Body of pancreas (tissue), 4 donors: Measurements from ENCODE around the gene USP31. TPM values are rescaled to one million over a fixed set of nuclear protein-coding genes. Genes with fewer than 3 reads are reported as not detected.

Experiments
- ATAC-seq: fragments of 150-250 bp; one replicate; pipeline ENCODE4 v1.9.1; 2016
- DNase-seq, 4 donors: peaks; one replicate each; pipeline ENCODE4 v3.0.0-alpha.2; 2019
- H3K27ac ChIP-seq, 4 donors: fragments of 200-600 bp; sonication (generic); 1 replicate in 3 of 4; 2 replicates in 1 of 4; pipeline versions ENCODE4 v1.5.1 to v1.6.1; 2016 to 2019; ENCODE audit warnings: mild to moderate bottlenecking in 1 of 4, mixed read lengths in 1 of 4, moderate library complexity in 1 of 4
- H3K27me3 ChIP-seq, 2 donors: fragments of 200-600 bp; sonication (generic); one replicate each; pipeline ENCODE4 v1.6.0; 2016; ENCODE audit warnings: mild to moderate bottlenecking in 1 of 2
- H3K36me3 ChIP-seq, 2 donors: fragments of 200-600 bp; sonication (generic); replicated peaks in 1 of 2; 2 replicates each; pipeline ENCODE4 v1.5.1; 2016; ENCODE audit warnings: low read depth in 2 of 2; ENCODE audit not compliant: insufficient read depth in 1 of 2
- H3K4me1 ChIP-seq: fragments of 200-600 bp; sonication (generic); one replicate; pipeline ENCODE4 v1.6.0; 2016
- H3K4me3 ChIP-seq, 2 donors: fragments of 200-600 bp; sonication (generic); 1 replicate in 1 of 2; 2 replicates in 1 of 2; pipeline ENCODE4 v1.5.1; 2016 to 2019
- H3K9me3 ChIP-seq, 3 donors: fragments of 200-600 bp; sonication (generic); 1 replicate in 2 of 3; 2 replicates in 1 of 3; pipeline ENCODE4 v1.5.1; 2016
- POLR2A ChIP-seq, 3 donors: fragments of 450-650 bp; IDR thresholded peaks; one replicate each; pipeline ENCODE4 v1.6.1; 2016; ENCODE audit warnings: antibody characterized with exemption in 3 of 3, mild to moderate bottlenecking in 2 of 3
- WGBS, 2 donors: methylation state at CpG; one replicate each; pipeline ENCODE4 v1.1.5; 2017; 5-methylcytosine and 5-hydroxymethylcytosine counted together
- intact Hi-C: fragments of 100-400 bp; cut with DNase I; formaldehyde crosslinking; loops from one replicate; pipeline ENCODE4 v1.15.1; 2023
- total RNA-seq, 2 donors: library from RNA; depleted of rRNA; stranded (reverse); fragments of >200 nt; gene quantifications; one replicate each; pipeline ENCODE4 v1.1.0, GENCODE V29; 2016
- TF ChIP-seq, protein P1 (sequence below), 7 experiments: fragments of 450-650 bp in 4 of 7; fragments of 200-600 bp in 3 of 7; sonication (generic) in 3 of 7; IDR thresholded peaks; one replicate each; pipeline ENCODE4 v1.5.1; 2016 to 2019; ENCODE audit warnings: antibody characterized with exemption in 7 of 7

The USP31 gene, protein sequence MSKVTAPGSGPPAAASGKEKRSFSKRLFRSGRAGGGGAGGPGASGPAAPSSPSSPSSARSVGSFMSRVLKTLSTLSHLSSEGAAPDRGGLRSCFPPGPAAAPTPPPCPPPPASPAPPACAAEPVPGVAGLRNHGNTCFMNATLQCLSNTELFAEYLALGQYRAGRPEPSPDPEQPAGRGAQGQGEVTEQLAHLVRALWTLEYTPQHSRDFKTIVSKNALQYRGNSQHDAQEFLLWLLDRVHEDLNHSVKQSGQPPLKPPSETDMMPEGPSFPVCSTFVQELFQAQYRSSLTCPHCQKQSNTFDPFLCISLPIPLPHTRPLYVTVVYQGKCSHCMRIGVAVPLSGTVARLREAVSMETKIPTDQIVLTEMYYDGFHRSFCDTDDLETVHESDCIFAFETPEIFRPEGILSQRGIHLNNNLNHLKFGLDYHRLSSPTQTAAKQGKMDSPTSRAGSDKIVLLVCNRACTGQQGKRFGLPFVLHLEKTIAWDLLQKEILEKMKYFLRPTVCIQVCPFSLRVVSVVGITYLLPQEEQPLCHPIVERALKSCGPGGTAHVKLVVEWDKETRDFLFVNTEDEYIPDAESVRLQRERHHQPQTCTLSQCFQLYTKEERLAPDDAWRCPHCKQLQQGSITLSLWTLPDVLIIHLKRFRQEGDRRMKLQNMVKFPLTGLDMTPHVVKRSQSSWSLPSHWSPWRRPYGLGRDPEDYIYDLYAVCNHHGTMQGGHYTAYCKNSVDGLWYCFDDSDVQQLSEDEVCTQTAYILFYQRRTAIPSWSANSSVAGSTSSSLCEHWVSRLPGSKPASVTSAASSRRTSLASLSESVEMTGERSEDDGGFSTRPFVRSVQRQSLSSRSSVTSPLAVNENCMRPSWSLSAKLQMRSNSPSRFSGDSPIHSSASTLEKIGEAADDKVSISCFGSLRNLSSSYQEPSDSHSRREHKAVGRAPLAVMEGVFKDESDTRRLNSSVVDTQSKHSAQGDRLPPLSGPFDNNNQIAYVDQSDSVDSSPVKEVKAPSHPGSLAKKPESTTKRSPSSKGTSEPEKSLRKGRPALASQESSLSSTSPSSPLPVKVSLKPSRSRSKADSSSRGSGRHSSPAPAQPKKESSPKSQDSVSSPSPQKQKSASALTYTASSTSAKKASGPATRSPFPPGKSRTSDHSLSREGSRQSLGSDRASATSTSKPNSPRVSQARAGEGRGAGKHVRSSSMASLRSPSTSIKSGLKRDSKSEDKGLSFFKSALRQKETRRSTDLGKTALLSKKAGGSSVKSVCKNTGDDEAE (N-terminal part only)
- total RNA-seq, result 1 to 10 TPM; 5.2 to 8.6 TPM

DNA sequence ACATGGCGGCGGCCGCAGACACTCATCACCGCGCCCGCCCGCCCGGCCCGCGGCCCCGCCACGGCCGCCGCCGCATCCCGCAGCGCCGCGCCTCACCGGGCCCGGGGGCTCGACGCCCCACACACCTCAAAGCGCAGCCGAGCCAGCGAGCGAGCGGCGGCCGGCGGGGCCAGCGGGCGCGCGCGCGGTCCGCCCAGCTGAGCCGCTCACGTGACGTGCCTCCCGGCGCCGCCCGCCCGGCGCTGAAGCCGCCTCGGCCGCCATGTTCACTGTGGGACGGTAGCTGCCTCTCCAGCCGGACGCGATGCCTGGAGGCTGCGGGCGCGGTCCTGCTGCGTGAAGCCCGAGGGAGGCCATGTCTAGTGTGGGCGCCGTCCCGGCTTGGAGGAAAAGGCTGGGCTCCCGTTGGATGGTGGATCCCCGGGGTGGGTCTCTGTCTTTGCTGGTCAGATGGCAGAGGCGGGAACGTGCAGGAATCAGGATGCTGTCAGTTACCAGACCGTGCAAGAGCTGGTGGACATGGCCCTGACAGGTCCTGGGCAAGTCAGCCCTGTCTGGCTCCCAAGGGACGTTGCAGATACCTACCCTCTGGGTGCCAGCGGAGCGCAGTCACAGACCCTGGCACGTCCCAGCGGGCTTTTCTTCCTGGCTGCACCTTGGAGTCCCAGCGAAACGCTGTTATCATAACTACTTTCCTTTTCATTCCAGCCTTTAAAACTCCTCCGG, at the start of gene USP31:
USP31 (minus strand) TSS at position 186 of the 726 bp plus-strand sequence; CDS start at position 4, 182 bp downstream.
- intact Hi-C loops, result no loop called here
- no peaks in the 10 kb centered on the region for H3K27me3 ChIP-seq
- WGBS, 2 donors, result 1% methylated on average over 9 to 75 of the region's 75 CpGs
- peak within 1 kb of the TSS; percentile 61 to 83 (median 67) for H3K27ac ChIP-seq
- H3K4me3 ChIP-seq, result peak within 1 kb of the TSS; percentile 63 to 73
- ATAC-seq (peak; percentile 94), DNase-seq (peak; percentile 94 to 96 (median 95))
- no peaks in the 10 kb centered on the region for H3K9me3 ChIP-seq
- H3K4me1 ChIP-seq, result peaks cover 30% of the 10 kb centered on the region
- H3K36me3 ChIP-seq, result no peaks in the 10 kb centered on the region
- TF ChIP-seq, protein P1, sequence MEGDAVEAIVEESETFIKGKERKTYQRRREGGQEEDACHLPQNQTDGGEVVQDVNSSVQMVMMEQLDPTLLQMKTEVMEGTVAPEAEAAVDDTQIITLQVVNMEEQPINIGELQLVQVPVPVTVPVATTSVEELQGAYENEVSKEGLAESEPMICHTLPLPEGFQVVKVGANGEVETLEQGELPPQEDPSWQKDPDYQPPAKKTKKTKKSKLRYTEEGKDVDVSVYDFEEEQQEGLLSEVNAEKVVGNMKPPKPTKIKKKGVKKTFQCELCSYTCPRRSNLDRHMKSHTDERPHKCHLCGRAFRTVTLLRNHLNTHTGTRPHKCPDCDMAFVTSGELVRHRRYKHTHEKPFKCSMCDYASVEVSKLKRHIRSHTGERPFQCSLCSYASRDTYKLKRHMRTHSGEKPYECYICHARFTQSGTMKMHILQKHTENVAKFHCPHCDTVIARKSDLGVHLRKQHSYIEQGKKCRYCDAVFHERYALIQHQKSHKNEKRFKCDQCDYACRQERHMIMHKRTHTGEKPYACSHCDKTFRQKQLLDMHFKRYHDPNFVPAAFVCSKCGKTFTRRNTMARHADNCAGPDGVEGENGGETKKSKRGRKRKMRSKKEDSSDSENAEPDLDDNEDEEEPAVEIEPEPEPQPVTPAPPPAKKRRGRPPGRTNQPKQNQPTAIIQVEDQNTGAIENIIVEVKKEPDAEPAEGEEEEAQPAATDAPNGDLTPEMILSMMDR (IDR thresholded peaks at IDR 0.05), result no peak
- peak in 1 of 3 donors; percentile 20 for TF ChIP-seq POLR2A (IDR thresholded peaks at IDR 0.05)

DNA sequence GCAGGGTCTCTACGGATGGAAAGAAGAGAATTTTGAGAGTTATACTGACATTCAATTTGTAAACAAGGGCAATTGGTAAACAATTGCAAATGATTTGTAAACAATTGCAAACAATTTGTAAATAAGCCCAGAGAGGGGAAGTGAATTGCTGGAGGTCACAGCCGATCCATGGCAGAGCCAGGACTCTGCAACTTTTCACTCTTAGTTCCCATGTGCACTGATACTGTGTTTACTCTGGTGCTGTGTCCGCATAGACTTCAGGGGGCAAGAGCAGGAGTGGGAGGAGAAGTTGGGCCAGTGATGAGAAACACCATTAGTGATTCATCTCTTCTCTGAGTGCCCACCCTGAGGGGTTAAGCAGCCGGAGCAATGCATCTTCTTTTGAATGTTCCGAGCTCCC, 47.3 kb upstream of the USP31 start:
- WGBS, 2 donors, result 67 to 79% methylated on average over 5 of the region's 5 CpGs
- no peaks in the 10 kb centered on the region for H3K27me3 ChIP-seq
- H3K9me3 ChIP-seq, result no peaks in the 10 kb centered on the region
- no peak overlapping the region for H3K27ac ChIP-seq
- H3K36me3 ChIP-seq, result no peaks in the 10 kb centered on the region
- no peak for ATAC-seq
- intact Hi-C loops, result no loop called here
- DNase-seq, result no peak
- TF ChIP-seq POLR2A (IDR thresholded peaks at IDR 0.05), result no peak
- TF ChIP-seq, protein P1 (IDR thresholded peaks at IDR 0.05), result no peak
- peaks cover 14% of the 10 kb centered on the region for H3K4me1 ChIP-seq
- H3K4me3 ChIP-seq, result no peak overlapping the region

DNA sequence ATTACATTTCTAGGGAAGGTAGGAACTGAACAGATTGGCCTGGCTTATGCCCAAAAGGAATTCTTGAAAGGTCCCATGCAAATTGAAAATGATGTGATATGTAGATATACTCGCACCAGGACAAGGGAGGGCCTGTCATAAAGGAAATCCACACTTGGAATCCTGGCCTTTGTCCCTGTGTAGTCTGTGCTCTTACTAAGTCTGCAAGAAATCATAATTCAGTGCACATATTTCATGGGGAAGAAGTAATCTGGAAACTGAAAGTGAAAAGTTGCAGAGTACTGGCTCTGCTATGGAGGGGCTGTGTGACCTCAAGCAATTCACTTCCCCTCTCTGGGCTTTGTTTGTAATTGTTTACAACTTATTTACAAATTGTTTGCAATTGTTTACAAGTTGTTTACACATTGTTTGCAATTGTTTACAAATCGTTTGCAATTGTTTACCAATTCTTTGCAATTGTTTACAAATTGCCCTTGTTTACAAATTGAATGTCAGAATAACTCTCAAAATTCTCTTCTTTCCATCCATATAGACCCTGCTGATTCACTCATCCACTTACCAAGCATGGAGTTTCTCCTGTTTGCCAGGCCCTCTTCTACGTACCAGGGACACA, 46.2 kb upstream of the USP31 start:
- WGBS, 2 donors, result 55 to 58% methylated on average over 3 of the region's 3 CpGs
- intact Hi-C loops, result no loop called here
- DNase-seq (no peak), ATAC-seq (no peak)
- H3K27me3 ChIP-seq, result no peaks in the 10 kb centered on the region
- H3K4me3 ChIP-seq, result no peak overlapping the region
- no peaks in the 10 kb centered on the region for H3K9me3 ChIP-seq
- no peaks in the 10 kb centered on the region for H3K36me3 ChIP-seq
- TF ChIP-seq POLR2A (IDR thresholded peaks at IDR 0.05), result no peak
- TF ChIP-seq, protein P1 (IDR thresholded peaks at IDR 0.05), result no peak
- peaks cover 14% of the 10 kb centered on the region for H3K4me1 ChIP-seq
- H3K27ac ChIP-seq, result peak overlapping the region in 2 of 4 donors; percentile 26 to 64
